ENCODE measurements around the gene FLCN. TPM values are rescaled to one million over a fixed set of nuclear protein-coding genes. Genes with fewer than 3 reads are reported as not detected.

FLCN gene
- total RNA-seq, 1 donor: 64.3 TPM

DNA sequence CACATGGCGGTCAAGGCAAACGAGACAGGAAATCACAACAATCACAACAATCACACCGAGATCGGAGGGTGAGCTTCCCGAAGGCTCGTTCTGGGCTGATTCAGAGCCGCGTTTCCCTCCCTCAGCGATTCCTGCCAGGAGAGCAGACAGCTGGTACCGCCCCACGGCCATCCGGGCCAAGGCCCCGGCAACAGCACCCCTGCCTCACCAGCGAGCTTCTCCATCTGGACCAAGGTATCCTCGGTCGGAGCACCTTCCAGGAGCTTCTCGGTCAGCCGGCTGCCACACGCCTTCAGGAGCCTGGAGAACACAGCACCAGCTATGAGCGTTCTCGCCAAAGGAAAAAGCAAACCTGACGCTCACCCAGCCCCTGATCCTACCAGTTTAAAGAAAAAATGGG lies 15.6 kb downstream of the FLCN start:
- no peak overlapping the region for H3K4me3 ChIP-seq (ENCODE audit: low read depth, low read length)
- TF ChIP-seq, protein P1, sequence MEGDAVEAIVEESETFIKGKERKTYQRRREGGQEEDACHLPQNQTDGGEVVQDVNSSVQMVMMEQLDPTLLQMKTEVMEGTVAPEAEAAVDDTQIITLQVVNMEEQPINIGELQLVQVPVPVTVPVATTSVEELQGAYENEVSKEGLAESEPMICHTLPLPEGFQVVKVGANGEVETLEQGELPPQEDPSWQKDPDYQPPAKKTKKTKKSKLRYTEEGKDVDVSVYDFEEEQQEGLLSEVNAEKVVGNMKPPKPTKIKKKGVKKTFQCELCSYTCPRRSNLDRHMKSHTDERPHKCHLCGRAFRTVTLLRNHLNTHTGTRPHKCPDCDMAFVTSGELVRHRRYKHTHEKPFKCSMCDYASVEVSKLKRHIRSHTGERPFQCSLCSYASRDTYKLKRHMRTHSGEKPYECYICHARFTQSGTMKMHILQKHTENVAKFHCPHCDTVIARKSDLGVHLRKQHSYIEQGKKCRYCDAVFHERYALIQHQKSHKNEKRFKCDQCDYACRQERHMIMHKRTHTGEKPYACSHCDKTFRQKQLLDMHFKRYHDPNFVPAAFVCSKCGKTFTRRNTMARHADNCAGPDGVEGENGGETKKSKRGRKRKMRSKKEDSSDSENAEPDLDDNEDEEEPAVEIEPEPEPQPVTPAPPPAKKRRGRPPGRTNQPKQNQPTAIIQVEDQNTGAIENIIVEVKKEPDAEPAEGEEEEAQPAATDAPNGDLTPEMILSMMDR (IDR thresholded peaks at IDR 0.05; ENCODE audit: insufficient read depth, low read depth, low read length): no peak
- no peak for DNase-seq (ENCODE audit: low read depth)

DNA sequence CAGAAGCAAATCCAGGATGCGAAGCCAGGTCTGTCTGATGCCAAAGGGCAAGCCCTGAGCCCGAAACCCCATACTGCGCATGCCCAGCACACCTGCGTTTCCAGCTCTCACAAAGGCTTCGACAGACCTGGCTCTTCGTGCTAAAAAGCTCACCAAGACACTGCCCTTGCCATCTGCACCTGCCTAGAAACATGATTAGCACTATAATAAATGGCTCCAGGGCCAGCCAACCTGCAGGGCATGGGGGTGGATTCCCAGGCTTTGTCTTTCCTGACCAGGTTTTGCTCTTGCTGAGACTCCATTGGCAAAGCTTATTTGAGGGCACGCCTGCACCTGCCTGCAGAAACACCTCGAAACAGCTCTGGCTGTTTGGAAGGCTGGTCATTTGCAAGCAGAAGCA lies 16.4 kb downstream of the FLCN start:
- no peak for DNase-seq (ENCODE audit: low read depth)
- TF ChIP-seq, protein P1 (IDR thresholded peaks at IDR 0.05; ENCODE audit: insufficient read depth, low read depth, low read length): no peak

GRCh38 chr17:17217995-17218394 lies 19.0 kb downstream of the FLCN start:
- TF ChIP-seq, protein P1 (IDR thresholded peaks at IDR 0.05; ENCODE audit: insufficient read depth, low read depth, low read length): no peak
- H3K4me3 ChIP-seq (ENCODE audit: low read depth, low read length): no peak overlapping the region
- no peak for DNase-seq (ENCODE audit: low read depth)

More for the DNA sequence above, 16.4 kb downstream of the FLCN start:
- no peak overlapping the region for H3K4me3 ChIP-seq (ENCODE audit: low read depth, low read length)

- DNase-seq (ENCODE audit: low read depth): no peak
- H3K4me3 ChIP-seq (ENCODE audit: low read depth, low read length): no peak overlapping the region
- TF ChIP-seq, protein P1 (IDR thresholded peaks at IDR 0.05; ENCODE audit: insufficient read depth, low read depth, low read length): no peak
Observed at GRCh38 chr17:17216776-17217175, 20.2 kb downstream of the FLCN start.

DNA sequence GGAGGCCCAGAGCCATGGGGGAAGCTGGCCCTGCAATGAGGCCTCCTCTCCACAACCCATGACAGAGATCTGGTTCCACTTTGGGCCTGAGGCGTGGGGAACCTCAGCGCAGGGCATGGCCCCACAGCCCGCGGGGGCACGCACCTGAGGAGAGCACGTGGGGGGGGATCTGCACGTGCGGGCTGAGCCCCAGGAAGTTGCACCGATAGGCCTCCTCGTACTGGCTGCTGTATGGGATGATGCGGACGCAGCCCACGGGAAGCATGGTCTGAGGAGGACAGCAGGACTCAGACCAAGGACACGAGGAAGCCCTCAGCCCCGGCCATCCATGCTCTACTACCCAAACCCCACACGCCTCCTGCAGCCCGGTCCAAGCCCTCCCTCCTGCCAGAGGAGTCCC lies 20.7 kb downstream of the FLCN start:
- TF ChIP-seq, protein P1 (IDR thresholded peaks at IDR 0.05; ENCODE audit: insufficient read depth, low read depth, low read length): no peak
- H3K4me3 ChIP-seq (ENCODE audit: low read depth, low read length): no peak overlapping the region
- no peak for DNase-seq (ENCODE audit: low read depth)

GRCh38 chr17:17215575-17215974 lies 21.4 kb downstream of the FLCN start:
- no peak for DNase-seq (ENCODE audit: low read depth)
- no peak overlapping the region for H3K4me3 ChIP-seq (ENCODE audit: low read depth, low read length)
- TF ChIP-seq, protein P1 (IDR thresholded peaks at IDR 0.05; ENCODE audit: insufficient read depth, low read depth, low read length): no peak
